Measurements from ENCODE around the gene ALK.

The ALK gene

GRCh38 chr2:29447513-29447912 lies 473.9 kb downstream of the ALK start:
- DNase-seq (ENCODE audit: low spot score) = no peak

- DNase-seq (ENCODE audit: low spot score) = no peak
Observed at GRCh38 chr2:29446847-29447246, 474.5 kb downstream of the ALK start.

GRCh38 chr2:29444150-29444549 lies 477.2 kb downstream of the ALK start:
- no peak for DNase-seq (ENCODE audit: low spot score)

GRCh38 chr2:29443627-29444026 lies 477.8 kb downstream of the ALK start:
- no peak for DNase-seq (ENCODE audit: low spot score)

GRCh38 chr2:29443151-29443550 lies 478.2 kb downstream of the ALK start:
- DNase-seq (ENCODE audit: low spot score) = no peak

- DNase-seq (ENCODE audit: low spot score) = no peak
Observed at GRCh38 chr2:29440921-29441623, 480.3 kb downstream of the ALK start.

GRCh38 chr2:29433920-29434319 lies 487.5 kb downstream of the ALK start:
- DNase-seq (ENCODE audit: low spot score) = no peak

GRCh38 chr2:29433128-29433527 lies 488.3 kb downstream of the ALK start:
- DNase-seq (ENCODE audit: low spot score) = no peak

- no peak for DNase-seq (ENCODE audit: low spot score)
Observed at GRCh38 chr2:29431485-29431884, 489.9 kb downstream of the ALK start.

- no peak for DNase-seq (ENCODE audit: low spot score)
Observed at GRCh38 chr2:29430382-29431112, 490.8 kb downstream of the ALK start.

GRCh38 chr2:29426354-29426753 lies 495.0 kb downstream of the ALK start:
- no peak for DNase-seq (ENCODE audit: low spot score)

GRCh38 chr2:29425866-29426265 lies 495.5 kb downstream of the ALK start:
- DNase-seq (ENCODE audit: low spot score) = no peak

- DNase-seq (ENCODE audit: low spot score) = no peak
Observed at GRCh38 chr2:29423061-29423666, 498.2 kb downstream of the ALK start.

GRCh38 chr2:29420999-29421782 lies 500.2 kb downstream of the ALK start:
- DNase-seq (ENCODE audit: low spot score) = no peak

GRCh38 chr2:29420464-29420863 lies 500.9 kb downstream of the ALK start:
- no peak for DNase-seq (ENCODE audit: low spot score)

GRCh38 chr2:29417630-29418029 lies 503.8 kb downstream of the ALK start:
- no peak for DNase-seq (ENCODE audit: low spot score)

- DNase-seq (ENCODE audit: low spot score) = no peak
Observed at GRCh38 chr2:29412197-29412925, 509.0 kb downstream of the ALK start.

GRCh38 chr2:29405707-29406106 lies 515.7 kb downstream of the ALK start:
- DNase-seq (ENCODE audit: low spot score) = no peak

GRCh38 chr2:29405266-29405665 lies 516.1 kb downstream of the ALK start:
- DNase-seq (ENCODE audit: low spot score) = no peak

- DNase-seq (ENCODE audit: low spot score) = no peak
Observed at GRCh38 chr2:29401994-29402393, 519.4 kb downstream of the ALK start.

GRCh38 chr2:29400930-29401653 lies 520.3 kb downstream of the ALK start:
- no peak for DNase-seq (ENCODE audit: low spot score)
